Lower lobe of right lung (tissue), 2 donors: ENCODE data around the gene PSD2. TPM values are rescaled to one million over a fixed set of nuclear protein-coding genes. Genes with fewer than 3 reads are reported as not detected.

ENCODE experiments used
- ATAC-seq, 2 donors: fragments of 200-7000 bp; cut with Tn5 transposase; one replicate each; pipeline ENCODE4 v1.9.1; 2020 to 2022; ENCODE audit warnings: mild to moderate bottlenecking in 2 of 2, moderate library complexity in 2 of 2
- DNase-seq: peaks from one replicate; pipeline ENCODE4 v3.0.0-alpha.2; 2020
- H3K27ac ChIP-seq: fragments of 200-600 bp; one replicate; pipeline ENCODE4 v1.8.0; 2022
- H3K27me3 ChIP-seq: fragments of 200-600 bp; one replicate; pipeline ENCODE4 v1.8.0; 2022; ENCODE audit warnings: low read depth
- H3K36me3 ChIP-seq: fragments of 200-600 bp; one replicate; pipeline ENCODE4 v1.8.0; 2022; ENCODE audit warnings: mild to moderate bottlenecking
- H3K4me1 ChIP-seq: fragments of 200-600 bp; one replicate; pipeline ENCODE4 v1.8.0; 2022
- H3K4me3 ChIP-seq: fragments of 200-600 bp; one replicate; pipeline ENCODE4 v1.8.0; 2022; ENCODE audit warnings: mild to moderate bottlenecking
- H3K9me3 ChIP-seq: fragments of 200-600 bp; one replicate; pipeline ENCODE4 v1.8.0; 2022
- intact Hi-C: fragments of 100-400 bp; cut with DNase I; formaldehyde crosslinking; loops from one replicate; pipeline ENCODE4 v1.11.0; 2022
- total RNA-seq: library from RNA; stranded (reverse); fragmentation: NEBNext Ultra II Directional; extraction: Animal tissue kit (Norgen Biotek cat#: 25700); gene quantifications from one replicate; pipeline ENCODE4 v1.2.1, GENCODE V29; 2021
- TF ChIP-seq, protein P1 (sequence below): fragments of 200-600 bp; IDR thresholded peaks from one replicate; pipeline ENCODE4 v1.8.0; 2022; ENCODE audit warnings: antibody characterized with exemption, mild to moderate bottlenecking
- donor health status: DM: no; HTN: yes; CAD: no; lungs with severe emphysema.

Gene PSD2
- total RNA-seq, 1 donor from 2014 or later: not detected

DNA sequence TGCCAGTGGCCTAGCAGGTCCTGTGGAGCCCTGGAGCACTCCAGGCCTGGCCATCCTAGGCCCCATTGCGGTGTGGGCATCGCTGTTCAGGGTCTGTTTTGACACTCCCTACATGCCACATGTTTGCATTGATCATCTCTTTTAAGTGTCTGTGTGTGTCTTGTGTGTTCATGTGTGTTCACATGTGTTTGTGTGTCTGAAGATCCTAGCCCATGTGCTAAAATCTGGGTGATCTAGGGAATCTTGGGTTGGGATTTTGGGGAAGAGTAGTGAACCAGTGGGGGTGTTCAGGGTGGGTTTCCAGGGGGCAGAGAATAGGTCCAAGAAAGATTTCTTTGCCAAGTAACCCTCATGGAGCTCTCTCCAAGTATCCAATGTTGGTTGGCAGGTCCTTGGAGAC is 8.4 kb downstream of the PSD2 start:
- H3K9me3 ChIP-seq: no peaks in the 10 kb centered on the region
- H3K27ac ChIP-seq: no peak overlapping the region
- ATAC-seq: no peak
- H3K27me3 ChIP-seq: peaks cover 41% of the 10 kb centered on the region
- DNase-seq: no peak
- no peak overlapping the region for H3K4me3 ChIP-seq
- no peaks in the 10 kb centered on the region for H3K36me3 ChIP-seq
- H3K4me1 ChIP-seq: peaks cover 10% of the 10 kb centered on the region
- intact Hi-C loops: no loop called here
- TF ChIP-seq, protein P1, sequence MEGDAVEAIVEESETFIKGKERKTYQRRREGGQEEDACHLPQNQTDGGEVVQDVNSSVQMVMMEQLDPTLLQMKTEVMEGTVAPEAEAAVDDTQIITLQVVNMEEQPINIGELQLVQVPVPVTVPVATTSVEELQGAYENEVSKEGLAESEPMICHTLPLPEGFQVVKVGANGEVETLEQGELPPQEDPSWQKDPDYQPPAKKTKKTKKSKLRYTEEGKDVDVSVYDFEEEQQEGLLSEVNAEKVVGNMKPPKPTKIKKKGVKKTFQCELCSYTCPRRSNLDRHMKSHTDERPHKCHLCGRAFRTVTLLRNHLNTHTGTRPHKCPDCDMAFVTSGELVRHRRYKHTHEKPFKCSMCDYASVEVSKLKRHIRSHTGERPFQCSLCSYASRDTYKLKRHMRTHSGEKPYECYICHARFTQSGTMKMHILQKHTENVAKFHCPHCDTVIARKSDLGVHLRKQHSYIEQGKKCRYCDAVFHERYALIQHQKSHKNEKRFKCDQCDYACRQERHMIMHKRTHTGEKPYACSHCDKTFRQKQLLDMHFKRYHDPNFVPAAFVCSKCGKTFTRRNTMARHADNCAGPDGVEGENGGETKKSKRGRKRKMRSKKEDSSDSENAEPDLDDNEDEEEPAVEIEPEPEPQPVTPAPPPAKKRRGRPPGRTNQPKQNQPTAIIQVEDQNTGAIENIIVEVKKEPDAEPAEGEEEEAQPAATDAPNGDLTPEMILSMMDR: no peak

DNA sequence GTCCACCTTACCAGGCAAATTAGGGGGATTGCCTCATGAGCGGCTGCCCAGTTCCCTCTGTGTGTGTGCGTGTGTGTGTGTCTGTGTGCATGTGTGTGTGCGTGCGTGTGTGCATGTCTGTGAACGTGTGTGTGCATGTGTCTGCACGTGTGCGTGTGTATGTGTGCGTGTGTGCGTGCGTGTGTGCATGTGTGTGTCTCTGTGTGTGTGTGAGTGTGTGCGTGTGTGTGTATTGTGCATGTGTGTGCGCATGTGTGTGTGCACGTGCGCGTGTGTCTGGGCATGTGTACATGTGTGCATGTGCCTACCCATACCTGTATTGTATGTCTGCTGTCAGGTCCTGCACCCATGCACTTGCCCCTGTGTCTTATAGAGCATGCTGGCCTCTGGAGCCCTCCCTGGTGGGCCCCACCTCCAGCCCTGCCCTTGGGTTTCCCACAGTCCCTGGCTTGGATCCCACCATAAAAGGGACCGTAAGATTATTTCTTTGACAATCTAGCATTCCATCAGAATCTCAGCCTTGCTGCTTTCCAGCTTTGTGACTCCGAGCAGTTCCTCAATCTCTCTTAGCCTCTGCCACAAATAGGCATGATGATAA is 9.3 kb downstream of the PSD2 start:
- Histone ChIP-seq H3K4me3 (no peak overlapping the region), H3K27ac (no peak overlapping the region), H3K9me3 (no peaks in the 10 kb centered on the region), H3K36me3 (no peaks in the 10 kb centered on the region), H3K4me1 (peaks cover 5% of the 10 kb centered on the region), H3K27me3 (peaks cover 46% of the 10 kb centered on the region)
- ATAC-seq: no peak
- no peak for DNase-seq
- TF ChIP-seq, protein P1: no peak
- intact Hi-C loops: no loop called here

DNA sequence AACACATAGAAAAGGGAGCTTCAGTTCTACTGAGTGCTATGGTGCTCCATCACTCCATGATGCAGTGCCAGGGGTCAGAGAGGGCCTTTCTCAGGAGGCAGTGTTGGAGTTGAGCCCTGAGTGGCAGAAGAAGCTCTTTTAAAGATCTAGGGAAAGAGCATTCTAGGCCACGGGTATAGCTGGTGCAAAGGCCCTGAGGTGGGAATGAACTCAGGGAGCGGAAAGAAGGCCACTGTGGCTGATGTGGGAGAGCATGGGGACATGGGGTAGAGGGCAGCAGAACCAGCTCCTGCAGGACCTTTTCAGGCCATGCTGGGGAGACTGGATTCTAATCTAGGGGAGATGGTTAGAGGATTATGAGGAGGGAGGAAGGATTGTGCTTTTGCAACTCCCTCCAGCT is 9.9 kb downstream of the PSD2 start:
- H3K9me3 ChIP-seq: no peaks in the 10 kb centered on the region
- no peaks in the 10 kb centered on the region for H3K36me3 ChIP-seq
- intact Hi-C loops: no loop called here
- peaks cover 46% of the 10 kb centered on the region for H3K27me3 ChIP-seq
- no peak for DNase-seq
- TF ChIP-seq, protein P1: no peak
- no peak overlapping the region for H3K4me3 ChIP-seq
- no peaks in the 10 kb centered on the region for H3K4me1 ChIP-seq
- no peak overlapping the region for H3K27ac ChIP-seq
- no peak for ATAC-seq

DNA sequence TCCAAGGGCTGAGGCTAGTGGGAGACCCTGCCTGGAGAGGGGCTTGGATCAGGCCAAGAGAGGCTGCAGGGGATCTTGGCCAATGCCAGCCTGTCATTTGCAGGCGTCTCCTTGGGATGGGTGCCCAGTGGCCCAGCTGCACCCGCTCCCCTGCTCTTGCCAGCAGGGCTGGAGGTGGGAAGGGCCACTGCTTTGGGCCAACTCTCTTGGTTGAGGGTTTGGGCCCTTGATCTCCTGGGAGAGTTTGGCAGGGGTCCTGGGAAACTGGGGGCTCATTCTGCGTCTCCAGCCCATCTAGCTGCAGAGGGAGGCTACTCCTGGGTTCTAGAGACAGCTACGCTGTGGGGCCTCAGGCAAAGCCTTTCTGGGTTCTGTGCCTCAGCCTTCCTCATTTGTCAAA is 10.5 kb downstream of the PSD2 start:
- DNase-seq (no peak), ATAC-seq (no peak)
- no peaks in the 10 kb centered on the region for H3K9me3 ChIP-seq
- H3K27ac ChIP-seq: no peak overlapping the region
- peaks cover 46% of the 10 kb centered on the region for H3K27me3 ChIP-seq
- no peaks in the 10 kb centered on the region for H3K36me3 ChIP-seq
- no peak overlapping the region for H3K4me3 ChIP-seq
- H3K4me1 ChIP-seq: no peaks in the 10 kb centered on the region
- intact Hi-C loops: no loop called here
- TF ChIP-seq, protein P1: no peak

DNA sequence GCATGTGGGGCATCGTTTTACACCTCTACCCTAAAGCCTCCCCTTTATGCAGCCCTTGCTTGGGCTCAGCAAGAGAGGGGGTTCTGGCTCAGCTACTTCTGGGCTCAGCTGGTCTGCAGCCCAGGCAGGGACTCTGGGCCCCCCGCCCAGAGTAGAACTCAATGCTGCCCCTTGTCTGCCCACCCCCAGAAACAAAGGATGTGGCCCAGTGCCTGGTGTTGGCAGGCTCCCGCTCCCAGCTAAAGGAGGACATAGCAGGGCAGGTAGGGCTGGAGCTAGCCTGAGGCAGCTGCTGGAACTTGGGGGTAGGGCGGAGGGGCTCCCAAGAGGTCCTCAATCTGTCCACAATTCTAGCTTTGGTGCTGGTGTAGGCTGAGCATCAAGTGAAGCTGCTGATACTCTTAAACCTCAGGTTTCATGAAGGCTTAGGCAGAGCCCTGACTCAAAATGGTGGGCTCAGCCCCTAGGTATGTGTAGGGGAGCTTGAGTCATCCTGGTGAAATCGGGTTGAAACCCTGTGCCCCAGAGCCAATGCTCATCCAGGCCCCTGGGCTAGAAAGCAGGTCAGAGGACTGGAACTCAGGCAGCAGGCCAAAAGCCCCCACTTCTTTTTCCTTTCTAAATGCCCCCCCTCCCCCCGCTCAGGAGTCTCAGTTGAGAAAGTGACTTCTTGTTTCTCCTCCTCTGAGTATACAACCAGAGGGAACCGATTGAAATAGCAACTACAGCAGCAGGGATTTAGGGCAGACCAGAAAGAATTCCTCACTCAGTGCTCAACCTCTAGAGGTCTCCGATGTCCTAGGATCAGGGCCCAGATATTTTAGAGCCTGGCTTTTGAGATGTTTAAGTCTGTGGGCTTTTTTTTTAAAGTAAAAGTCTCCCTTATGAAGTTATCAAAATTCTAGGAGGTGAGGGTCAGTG is 11.4 kb downstream of the PSD2 start:
- no peaks in the 10 kb centered on the region for H3K36me3 ChIP-seq
- H3K9me3 ChIP-seq: no peaks in the 10 kb centered on the region
- intact Hi-C loops: no loop called here
- H3K4me3 ChIP-seq: no peak overlapping the region
- DNase-seq (no peak), ATAC-seq (no peak)
- peaks cover 46% of the 10 kb centered on the region for H3K27me3 ChIP-seq
- TF ChIP-seq, protein P1: no peak
- H3K4me1 ChIP-seq: no peaks in the 10 kb centered on the region
- no peak overlapping the region for H3K27ac ChIP-seq
